Activated CD4-positive, alpha-beta T cell treated with anti-CD3 and anti-CD28 coated beads for 36 hours (primary cell): ENCODE results near the gene TNFAIP8. TPM values are rescaled to one million over a fixed set of nuclear protein-coding genes. Genes with fewer than 3 reads are reported as not detected.
"Not testable (repeated sequence)": the region's sequence is repeated elsewhere in the genome, so short reads cannot be mapped to it uniquely, and the experiment has no call there.

Source experiments
- ATAC-seq: fragments of 200-7000 bp; cut with Tn5 transposase; one replicate; pipeline ENCODE4 v1.10.0; 2021; ENCODE audit warnings: mild to moderate bottlenecking, moderate library complexity
- CTCF ChIA-PET: fragments of 350-600 bp; sonication (Branson Sonifier 250); formaldehyde crosslinking; loops from one replicate; lab custom pipeline; 2021; ENCODE audit warnings: antibody characterized with exemption; lab: Charles Lee
- POLR2A ChIA-PET: fragments of 350-600 bp; sonication (Branson Sonifier 250); formaldehyde crosslinking; loops from one replicate; lab custom pipeline; 2021; ENCODE audit warnings: antibody characterized with exemption, inconsistent platforms; lab: Charles Lee
- DNase-seq: peaks from one replicate; pipeline ENCODE4 v3.0.0-alpha.2; 2020
- H3K27ac Mint-ChIP-seq: one replicate; pipeline ENCODE4 v1.8.0; 2021; ENCODE audit warnings: mixed read lengths
- H3K27me3 Mint-ChIP-seq: one replicate; pipeline ENCODE4 v1.8.0; 2021; ENCODE audit warnings: mixed read lengths
- H3K36me3 Mint-ChIP-seq: one replicate; pipeline ENCODE4 v1.8.0; 2021; ENCODE audit warnings: low read depth, mixed read lengths
- H3K4me1 Mint-ChIP-seq: one replicate; pipeline ENCODE4 v1.8.0; 2021; ENCODE audit warnings: mixed read lengths
- H3K4me3 Mint-ChIP-seq: one replicate; pipeline ENCODE4 v1.8.0; 2021; ENCODE audit warnings: mild to moderate bottlenecking, moderate library complexity, mixed read lengths
- H3K9me3 Mint-ChIP-seq: one replicate; pipeline ENCODE4 v1.8.0; 2021; ENCODE audit warnings: low read depth, mixed read lengths
- intact Hi-C, 2 experiments: fragments of 100-400 bp; cut with DNase I in 1 of 2; cut with micrococcal nuclease in 1 of 2; formaldehyde crosslinking; loops; one replicate each; pipeline versions ENCODE4 v1.14.2 to v1.15.1; 2022 to 2024; cut with DNase I, micrococcal nuclease
- total RNA-seq, 2 experiments: library from RNA; stranded (reverse); gene quantifications; one replicate each; pipeline ENCODE4 v1.2.3, GENCODE V29; 2021

The TNFAIP8 gene
- total RNA-seq, 2 experiments from 2014 or later = 166 to 171 TPM

DNA sequence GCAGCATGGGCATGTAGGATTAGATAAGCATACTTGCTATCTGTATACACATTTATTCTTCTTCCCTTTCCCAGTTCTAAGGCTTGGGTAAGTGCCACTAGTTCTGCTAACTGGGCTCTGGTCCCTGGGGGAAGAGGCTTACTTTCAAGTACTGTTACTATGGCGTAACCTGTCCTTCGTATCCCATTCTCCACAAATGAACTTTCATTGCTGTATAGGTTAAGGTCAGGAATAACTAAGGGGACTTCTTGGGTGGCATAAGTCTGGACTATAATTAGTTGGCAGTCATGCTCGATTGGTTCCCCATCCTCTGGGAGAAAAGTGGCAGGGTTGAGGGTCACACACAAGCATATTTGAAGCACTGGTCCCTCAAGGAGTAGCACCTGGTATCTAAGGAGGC lies 72.8 kb downstream of the TNFAIP8 start:
- ATAC-seq, POLR2A ChIA-PET, H3K36me3 Mint-ChIP-seq, H3K9me3 Mint-ChIP-seq, H3K27me3 Mint-ChIP-seq, H3K27ac Mint-ChIP-seq, intact Hi-C loops, DNase-seq, H3K4me3 Mint-ChIP-seq, H3K4me1 Mint-ChIP-seq: not testable (repeated sequence)
- CTCF ChIA-PET = interaction anchor here (1.4 kb wide), 1 partner anchor 17 kb away, joined by 3 read pairs; no protein-coding TSS in a partner anchor

DNA sequence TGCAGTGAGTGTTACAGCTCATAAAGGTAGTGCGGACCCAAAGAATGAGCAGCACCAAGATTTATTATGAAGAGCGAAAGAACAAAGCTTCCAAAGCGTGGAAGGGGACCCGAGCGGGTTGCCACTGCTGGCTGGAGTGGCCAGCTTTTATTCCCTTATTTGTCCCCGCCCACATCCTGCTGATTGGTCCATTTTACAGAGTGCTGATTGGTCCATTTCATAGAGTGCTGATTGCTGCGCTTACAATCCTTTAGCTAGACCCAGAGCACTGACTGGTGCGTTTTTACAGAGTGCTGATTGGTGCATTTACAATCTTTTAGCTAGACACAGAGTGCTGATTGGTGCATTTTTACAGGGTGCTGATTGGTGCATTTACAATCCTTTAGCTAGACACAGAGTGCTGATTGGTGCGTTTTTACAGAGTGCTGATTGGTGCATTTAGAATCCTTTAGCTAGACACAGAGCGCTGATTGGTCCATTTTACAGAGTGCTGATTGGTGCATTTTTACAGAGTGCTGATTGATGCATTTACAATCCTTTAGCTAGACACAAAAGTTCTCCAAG lies 76.9 kb downstream of the TNFAIP8 start:
- POLR2A ChIA-PET, H3K4me3 Mint-ChIP-seq, H3K27ac Mint-ChIP-seq, H3K36me3 Mint-ChIP-seq, H3K4me1 Mint-ChIP-seq, intact Hi-C loops, DNase-seq, H3K9me3 Mint-ChIP-seq, ATAC-seq: not testable (repeated sequence)
- peaks cover 18% of the 10 kb centered on the region for H3K27me3 Mint-ChIP-seq
- CTCF ChIA-PET = interaction anchor here (0.8 to 1.9 kb wide), 3 partner anchors 9 to 412 kb away, joined by 3 to 7 read pairs (median 5); no protein-coding TSS in a partner anchor

DNA sequence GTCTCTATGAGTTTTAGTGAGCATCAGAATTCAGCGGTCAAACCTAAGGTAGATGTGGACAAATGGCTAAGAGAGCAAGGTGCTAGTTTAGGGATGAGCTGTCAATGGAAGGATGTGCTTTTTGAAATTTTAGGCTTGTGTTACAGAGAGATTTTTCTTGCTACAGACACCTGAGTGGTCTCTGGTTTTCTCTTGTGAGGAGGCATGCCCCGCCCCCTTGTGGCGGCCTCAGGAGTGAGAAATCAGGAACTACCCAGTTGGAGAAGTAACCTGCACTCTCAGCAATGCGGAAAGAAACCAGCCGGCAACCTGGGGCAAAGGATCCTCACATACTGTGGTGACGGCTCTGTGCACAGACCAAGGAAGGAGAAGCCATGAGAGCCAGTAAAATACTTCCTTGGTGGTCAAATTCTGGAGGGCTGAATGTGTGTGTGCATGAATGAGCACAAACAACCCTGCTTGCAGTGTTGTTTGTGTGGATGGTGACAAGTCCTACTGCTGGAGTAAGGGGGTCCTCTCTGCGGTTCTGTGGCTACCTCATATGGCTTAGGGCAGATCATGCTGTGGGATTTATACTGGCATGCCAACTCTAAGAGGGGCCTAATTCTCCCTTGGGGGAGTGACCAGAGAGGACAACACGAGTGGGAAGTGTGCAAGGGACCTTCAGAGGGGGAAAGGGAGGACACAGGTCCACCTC lies 79.8 kb downstream of the TNFAIP8 start:
- intact Hi-C loops = loop anchor here (1.0 kb wide), 2 partner anchors 413 to 447 kb away; partner anchors contain the start of gene DTWD2 (in 2 of the 2)
- Mint-ChIP-seq H3K4me1 (peaks cover 8% of the 10 kb centered on the region), H3K27me3 (peaks cover 21% of the 10 kb centered on the region), H3K4me3 (no peak overlapping the region), H3K36me3 (no peaks in the 10 kb centered on the region), H3K9me3 (no peaks in the 10 kb centered on the region), H3K27ac (no peak overlapping the region)
- DNase-seq (peak; percentile 86), ATAC-seq (peak; percentile 83)
- CTCF ChIA-PET = interaction anchor here (0.6 to 2.0 kb wide), 18 partner anchors 10 to 489 kb away, joined by 3 to 30 read pairs (median 3); partner anchors contain the start of gene DTWD2
- POLR2A ChIA-PET = interaction anchor here (1.6 kb wide), 1 partner anchor 448 kb away, joined by 4 read pairs; no protein-coding TSS in a partner anchor

GRCh38 chr5:119437785-119438586 lies 82.2 kb downstream of the TNFAIP8 start:
- H3K9me3 Mint-ChIP-seq, intact Hi-C loops, H3K27ac Mint-ChIP-seq, DNase-seq, POLR2A ChIA-PET, H3K4me1 Mint-ChIP-seq, H3K4me3 Mint-ChIP-seq, ATAC-seq, H3K36me3 Mint-ChIP-seq: not testable (repeated sequence)
- CTCF ChIA-PET = interaction anchor here (0.9 kb wide), 2 partner anchors 92 to 168 kb away, joined by 3 read pairs; no protein-coding TSS in a partner anchor
- peaks cover 21% of the 10 kb centered on the region for H3K27me3 Mint-ChIP-seq

- H3K36me3 Mint-ChIP-seq, H3K4me3 Mint-ChIP-seq, DNase-seq, POLR2A ChIA-PET, ATAC-seq, H3K27ac Mint-ChIP-seq, H3K9me3 Mint-ChIP-seq, intact Hi-C loops, H3K4me1 Mint-ChIP-seq: not testable (repeated sequence)
- CTCF ChIA-PET = interaction anchor here (0.9 to 1.9 kb wide), 2 partner anchors 26 to 92 kb away, joined by 3 to 6 read pairs; no protein-coding TSS in a partner anchor
- peaks cover 21% of the 10 kb centered on the region for H3K27me3 Mint-ChIP-seq
Observed at GRCh38 chr5:119438587-119438917, 82.7 kb downstream of the TNFAIP8 start.

GRCh38 chr5:119439140-119439631 lies 83.4 kb downstream of the TNFAIP8 start:
- no peak for ATAC-seq

GRCh38 chr5:119439632-119440031 lies 83.8 kb downstream of the TNFAIP8 start:
- H3K4me3 Mint-ChIP-seq, H3K9me3 Mint-ChIP-seq, H3K4me1 Mint-ChIP-seq, ATAC-seq, H3K36me3 Mint-ChIP-seq, intact Hi-C loops, H3K27ac Mint-ChIP-seq, POLR2A ChIA-PET, DNase-seq: not testable (repeated sequence)
- CTCF ChIA-PET = interaction anchor here (0.8 to 2.1 kb wide), 3 partner anchors 27 to 452 kb away, joined by 3 to 8 read pairs (median 6); partner anchors contain the start of gene DTWD2
- H3K27me3 Mint-ChIP-seq = peaks cover 21% of the 10 kb centered on the region

More at GRCh38 chr5:119439140-119439631, 83.4 kb downstream of the TNFAIP8 start:
- intact Hi-C loops = no loop called here
- ChIA-PET CTCF (interaction anchor here (0.8 to 2.1 kb wide), 3 partner anchors 27 to 452 kb away, joined by 3 to 8 read pairs (median 6); partner anchors contain the start of gene DTWD2), POLR2A (no interaction called here)
- Mint-ChIP-seq H3K4me1 (peaks cover 7% of the 10 kb centered on the region), H3K27ac (no peak overlapping the region), H3K27me3 (peaks cover 21% of the 10 kb centered on the region), H3K36me3 (no peaks in the 10 kb centered on the region), H3K4me3 (peak overlapping the region; percentile 30), H3K9me3 (peaks cover under 1% of the 10 kb centered on the region)
- no peak for DNase-seq

DNA sequence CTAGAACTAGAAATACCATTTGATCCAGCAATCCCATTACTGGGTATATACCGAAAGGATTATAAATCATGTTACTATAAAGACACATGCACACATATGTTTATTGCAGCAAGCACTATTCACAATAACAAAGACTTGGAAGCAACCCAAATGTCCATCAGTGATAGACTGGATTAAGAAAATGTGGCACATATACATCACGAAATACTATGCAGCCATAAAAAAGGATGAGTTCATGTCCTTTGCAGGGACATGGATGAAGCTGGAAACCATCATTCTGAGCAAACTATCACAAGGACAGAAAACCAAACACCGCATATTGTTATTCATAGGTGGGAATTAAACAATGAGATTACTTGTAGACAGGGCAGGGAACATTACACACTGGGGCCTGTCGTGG lies 88.8 kb downstream of the TNFAIP8 start:
- H3K9me3 Mint-ChIP-seq, H3K4me1 Mint-ChIP-seq, H3K36me3 Mint-ChIP-seq, H3K27me3 Mint-ChIP-seq, ATAC-seq, H3K4me3 Mint-ChIP-seq, POLR2A ChIA-PET, CTCF ChIA-PET, intact Hi-C loops, H3K27ac Mint-ChIP-seq, DNase-seq: not testable (repeated sequence)

DNA sequence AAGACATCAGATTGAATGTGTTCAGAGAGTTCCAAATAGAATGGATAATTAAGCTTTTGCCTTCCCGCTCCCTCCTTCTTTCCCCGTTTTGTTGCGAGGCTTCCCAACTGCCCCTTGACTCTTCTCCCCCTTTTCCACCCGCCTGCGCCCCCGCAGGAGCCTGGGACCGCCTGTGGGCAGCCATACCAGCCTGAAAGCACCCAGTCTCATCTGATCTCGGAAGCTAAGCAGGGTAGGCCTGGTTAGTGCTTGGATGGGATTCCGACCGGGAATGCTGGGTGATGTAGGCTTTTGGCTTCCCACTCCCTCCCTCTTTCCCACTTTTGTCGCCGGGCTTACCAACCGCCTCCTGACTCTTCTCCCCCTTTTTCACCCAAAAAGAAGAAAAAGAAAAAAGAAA lies 89.7 kb downstream of the TNFAIP8 start:
- H3K36me3 Mint-ChIP-seq = no peaks in the 10 kb centered on the region
- ChIA-PET POLR2A (no interaction called here), CTCF (no interaction called here)
- H3K9me3 Mint-ChIP-seq = peaks cover 3% of the 10 kb centered on the region
- no peak for ATAC-seq
- H3K4me1 Mint-ChIP-seq = no peaks in the 10 kb centered on the region
- intact Hi-C loops = no loop called here
- H3K27me3 Mint-ChIP-seq = peaks cover 2% of the 10 kb centered on the region
- no peak for DNase-seq
- H3K4me3 Mint-ChIP-seq = no peak overlapping the region
- no peak overlapping the region for H3K27ac Mint-ChIP-seq
